OCI-LY3 (cell line): ENCODE results near the gene ZNF333.

ENCODE experiments used
- H2AFZ ChIP-seq: fragments of 200-600, 300-600 bp; shearing (Covaris generic); 2 replicates; pipeline ENCODE4 v1.6.0; 2014; ENCODE audit warnings: antibody characterized with exemption, low read depth, low read length
- H3K27ac ChIP-seq: fragments of 200-600, 300-600 bp; sonication (generic); 2 replicates; pipeline ENCODE4 v1.5.1; 2014; ENCODE audit warnings: mild to moderate bottlenecking, low read length, moderate library complexity, mixed read lengths
- H3K27me3 ChIP-seq: fragments of 200-600, 300-600 bp; sonication (generic); 2 replicates; pipeline ENCODE4 v1.6.1; 2014; ENCODE audit warnings: low read depth, low read length, mixed read lengths
- H3K36me3 ChIP-seq: fragments of 200-600, 300-600 bp; sonication (generic); replicated peaks from 2 replicates; pipeline ENCODE3; 2014; ENCODE audit warnings: low read depth, low read length, mixed read lengths
- H3K4me1 ChIP-seq: fragments of 300-600, 200-600 bp; sonication (generic); 2 replicates; pipeline ENCODE4 v1.6.1; 2014; ENCODE audit warnings: low read length, mixed read lengths
- H3K4me2 ChIP-seq: fragments of 200-600, 300-600 bp; sonication (generic); 2 replicates; pipeline ENCODE4 v1.6.1; 2014; ENCODE audit warnings: low read length, mixed read lengths
- H3K4me3 ChIP-seq: fragments of 300-600, 200-600 bp; sonication (generic); 2 replicates; pipeline ENCODE4 v1.5.1; 2014; ENCODE audit warnings: antibody characterized with exemption, mild to moderate bottlenecking, low read length, moderate library complexity
- H3K79me2 ChIP-seq: fragments of 300-600, 200-600 bp; shearing (Covaris generic); 2 replicates; pipeline ENCODE4 v1.6.1; 2014; ENCODE audit warnings: mild to moderate bottlenecking, low read length, mixed read lengths
- H3K9ac ChIP-seq: fragments of 300-600, 200-600 bp; shearing (Covaris generic); 2 replicates; pipeline ENCODE4 v1.6.0; 2014; ENCODE audit warnings: mild to moderate bottlenecking, low read length, moderate library complexity
- H3K9me3 ChIP-seq: fragments of 200-600, 300-600 bp; shearing (Covaris generic); 2 replicates; pipeline ENCODE4 v1.6.1; 2014; ENCODE audit warnings: low read length, mixed read lengths; ENCODE audit not compliant: insufficient read depth
- H4K20me1 ChIP-seq: fragments of 200-600, 300-600 bp; sonication (generic); 2 replicates; pipeline ENCODE4 v1.6.1; 2016; ENCODE audit warnings: low read length, mixed read lengths; ENCODE audit not compliant: insufficient read depth
- EZH2phosphoT487 ChIP-seq: fragments of 200-600 bp; shearing (Covaris generic); IDR thresholded peaks from 2 replicates; pipeline ENCODE4 v1.6.1; 2018; ENCODE audit warnings: antibody characterized with exemption, mixed run types, low read depth
- TF ChIP-seq, protein P1 (sequence below): fragments of 200-600, 300-600 bp; sonication (generic); IDR thresholded peaks from 2 replicates; pipeline ENCODE4 v1.5.1; 2014; ENCODE audit warnings: antibody characterized with exemption, low read length, low read depth

The ZNF333 gene

DNA sequence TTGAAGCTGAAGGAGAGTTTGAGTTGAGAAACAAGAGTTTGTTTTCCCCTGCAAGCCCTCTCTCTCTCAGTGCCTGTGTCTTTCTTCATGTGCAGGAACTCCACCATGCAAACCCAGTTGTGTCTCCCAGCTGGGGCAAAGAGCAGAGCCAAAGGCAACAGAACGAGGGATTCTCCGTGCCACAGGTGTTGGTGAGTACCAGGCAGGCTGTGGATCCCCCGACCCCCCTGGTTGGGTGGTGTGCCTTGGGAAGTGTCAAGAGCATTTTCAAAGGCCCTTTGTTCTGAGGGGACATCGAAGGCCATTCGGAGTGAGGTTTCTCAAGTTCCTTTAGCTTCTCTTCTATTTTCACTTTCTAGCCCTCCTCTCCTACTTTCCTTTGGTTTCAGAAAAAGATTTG is 5.6 kb downstream of the ZNF333 start:
- H3K36me3 ChIP-seq: peaks cover 24% of the 10 kb centered on the region
- H2AFZ ChIP-seq: no peak overlapping the region

DNA sequence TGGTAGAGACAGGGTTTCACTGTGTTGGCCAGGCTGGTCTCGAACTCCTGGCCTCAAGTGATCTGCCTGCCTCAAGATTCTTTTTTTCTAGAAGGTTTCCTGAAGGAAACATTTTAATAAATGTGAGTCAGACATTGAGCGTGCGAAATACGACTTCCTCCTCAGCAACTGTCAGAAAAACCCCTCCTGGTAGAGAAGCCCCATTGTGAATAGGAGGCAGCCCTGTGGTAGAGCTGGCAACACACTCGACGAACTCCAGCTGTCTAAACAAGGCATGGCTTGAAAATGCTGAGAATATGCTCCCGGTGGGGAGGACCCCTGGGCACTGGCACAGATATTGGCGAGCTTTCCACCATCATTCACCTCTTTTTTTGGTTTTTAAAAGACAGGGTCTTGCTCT is 9.8 kb downstream of the ZNF333 start:
- Histone ChIP-seq H3K9ac (no peak overlapping the region), H2AFZ (no peak overlapping the region), H3K4me3 (no peak overlapping the region), H3K27me3 (no peaks in the 10 kb centered on the region), H3K27ac (no peak overlapping the region), H3K4me1 (no peaks in the 10 kb centered on the region), H3K9me3 (no peaks in the 10 kb centered on the region), H3K79me2 (no peaks in the 10 kb centered on the region), H4K20me1 (no peaks in the 10 kb centered on the region), H3K4me2 (no peak overlapping the region), H3K36me3 (peaks cover 55% of the 10 kb centered on the region)
- TF ChIP-seq EZH2phosphoT487: no peak

More for the DNA sequence above, 5.6 kb downstream of the ZNF333 start:
- Histone ChIP-seq H4K20me1 (no peaks in the 10 kb centered on the region), H3K4me3 (no peak overlapping the region), H3K27me3 (no peaks in the 10 kb centered on the region), H3K79me2 (peaks cover 14% of the 10 kb centered on the region), H3K4me2 (no peak overlapping the region), H3K4me1 (peaks cover 5% of the 10 kb centered on the region; the same call in 1 of the 2 replicates), H3K9me3 (no peaks in the 10 kb centered on the region), H3K27ac (no peak overlapping the region), H3K9ac (no peak overlapping the region)
- TF ChIP-seq EZH2phosphoT487: no peak
- TF ChIP-seq, protein P1, sequence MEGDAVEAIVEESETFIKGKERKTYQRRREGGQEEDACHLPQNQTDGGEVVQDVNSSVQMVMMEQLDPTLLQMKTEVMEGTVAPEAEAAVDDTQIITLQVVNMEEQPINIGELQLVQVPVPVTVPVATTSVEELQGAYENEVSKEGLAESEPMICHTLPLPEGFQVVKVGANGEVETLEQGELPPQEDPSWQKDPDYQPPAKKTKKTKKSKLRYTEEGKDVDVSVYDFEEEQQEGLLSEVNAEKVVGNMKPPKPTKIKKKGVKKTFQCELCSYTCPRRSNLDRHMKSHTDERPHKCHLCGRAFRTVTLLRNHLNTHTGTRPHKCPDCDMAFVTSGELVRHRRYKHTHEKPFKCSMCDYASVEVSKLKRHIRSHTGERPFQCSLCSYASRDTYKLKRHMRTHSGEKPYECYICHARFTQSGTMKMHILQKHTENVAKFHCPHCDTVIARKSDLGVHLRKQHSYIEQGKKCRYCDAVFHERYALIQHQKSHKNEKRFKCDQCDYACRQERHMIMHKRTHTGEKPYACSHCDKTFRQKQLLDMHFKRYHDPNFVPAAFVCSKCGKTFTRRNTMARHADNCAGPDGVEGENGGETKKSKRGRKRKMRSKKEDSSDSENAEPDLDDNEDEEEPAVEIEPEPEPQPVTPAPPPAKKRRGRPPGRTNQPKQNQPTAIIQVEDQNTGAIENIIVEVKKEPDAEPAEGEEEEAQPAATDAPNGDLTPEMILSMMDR: no peak

DNA sequence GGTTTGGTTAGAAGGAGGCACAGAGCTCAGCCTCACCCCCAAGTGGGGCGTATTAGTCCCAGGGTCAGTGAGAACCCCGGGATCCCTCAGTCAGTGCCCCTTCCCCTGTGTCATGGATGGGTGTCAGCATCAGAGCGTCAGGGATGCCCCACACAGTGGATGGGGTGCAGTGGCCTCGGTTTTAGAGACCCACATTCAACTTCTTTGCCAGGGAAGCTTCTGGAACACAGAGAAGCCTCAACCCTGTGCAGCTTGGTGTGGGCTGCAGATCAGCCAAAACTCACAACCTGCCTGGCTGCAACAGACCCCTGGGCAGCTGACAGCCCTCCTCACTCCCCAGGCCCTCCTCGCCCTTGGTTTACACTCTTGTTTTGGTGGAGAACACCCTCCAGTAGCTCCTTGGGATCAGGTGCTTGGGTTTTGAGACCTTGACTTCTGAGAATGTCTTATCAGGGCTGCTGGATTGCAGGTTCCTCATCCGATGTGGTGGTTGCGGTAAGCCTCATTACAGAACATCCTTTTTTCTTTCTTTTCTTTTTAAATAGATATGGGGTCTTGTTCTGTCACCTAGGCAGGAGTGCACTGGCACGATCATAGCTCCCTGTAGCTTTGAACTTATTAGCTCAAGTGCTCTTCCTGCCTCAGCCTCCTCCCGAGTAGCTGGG is 11.0 kb downstream of the ZNF333 start:
- Histone ChIP-seq H3K4me3 (no peak overlapping the region), H3K79me2 (no peaks in the 10 kb centered on the region), H4K20me1 (no peaks in the 10 kb centered on the region), H2AFZ (no peak overlapping the region), H3K9ac (no peak overlapping the region), H3K27me3 (no peaks in the 10 kb centered on the region), H3K27ac (no peak overlapping the region), H3K36me3 (peaks cover 54% of the 10 kb centered on the region), H3K4me2 (no peak overlapping the region), H3K9me3 (no peaks in the 10 kb centered on the region), H3K4me1 (no peaks in the 10 kb centered on the region)
- TF ChIP-seq, protein P1: no peak

DNA sequence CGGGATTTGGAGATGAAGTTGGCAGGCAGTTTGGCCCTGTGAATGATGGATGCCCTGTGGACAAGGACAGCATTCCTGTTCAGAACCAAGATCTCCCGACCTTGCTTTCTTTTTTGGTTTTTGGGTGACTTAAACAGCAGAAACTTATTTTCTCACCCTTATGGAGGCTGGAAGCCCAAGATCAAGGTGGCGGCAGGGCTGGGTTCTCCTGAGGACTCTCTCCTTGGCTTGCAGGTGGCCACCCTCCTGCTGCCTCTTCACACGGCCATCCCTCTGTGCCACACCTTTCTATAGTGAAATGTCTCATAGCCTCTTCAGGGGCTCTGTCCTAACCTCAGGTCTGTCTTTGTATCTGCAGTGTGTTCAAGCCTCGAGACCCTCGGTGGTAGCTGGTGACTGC is 14.0 kb downstream of the ZNF333 start:
- no peaks in the 10 kb centered on the region for H4K20me1 ChIP-seq
- H3K9ac ChIP-seq: no peak overlapping the region
- no peak overlapping the region for H2AFZ ChIP-seq
- no peak overlapping the region for H3K4me3 ChIP-seq
- no peaks in the 10 kb centered on the region for H3K27me3 ChIP-seq
- no peaks in the 10 kb centered on the region for H3K4me1 ChIP-seq
- TF ChIP-seq, protein P1: no peak
- TF ChIP-seq EZH2phosphoT487: no peak
- no peaks in the 10 kb centered on the region for H3K9me3 ChIP-seq
- no peaks in the 10 kb centered on the region for H3K79me2 ChIP-seq
- no peak overlapping the region for H3K27ac ChIP-seq
- H3K36me3 ChIP-seq: peaks cover 59% of the 10 kb centered on the region
- no peak overlapping the region for H3K4me2 ChIP-seq

DNA sequence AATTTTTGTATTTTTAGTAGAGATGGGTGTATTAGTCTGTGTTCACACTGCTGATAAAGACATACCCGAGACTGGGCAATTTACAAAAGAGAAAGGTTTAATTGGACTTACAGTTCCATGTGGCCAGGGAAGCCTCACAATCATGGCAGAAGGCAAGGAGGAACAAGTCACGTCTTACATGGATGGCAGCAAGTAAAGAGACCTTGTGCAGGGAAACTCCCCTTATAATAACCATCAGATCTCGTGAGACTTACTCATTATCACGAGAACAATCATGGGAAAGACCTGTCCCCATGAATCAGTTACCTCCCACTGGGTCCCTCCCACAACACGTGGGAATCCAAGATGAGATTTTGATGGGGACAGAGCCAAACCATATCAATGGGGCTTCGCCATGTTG is 14.6 kb downstream of the ZNF333 start:
- Histone ChIP-seq H3K4me3 (no peak overlapping the region), H3K9me3 (no peaks in the 10 kb centered on the region), H3K9ac (no peak overlapping the region), H3K4me1 (no peaks in the 10 kb centered on the region), H3K27ac (no peak overlapping the region), H4K20me1 (no peaks in the 10 kb centered on the region), H3K27me3 (no peaks in the 10 kb centered on the region), H3K4me2 (no peak overlapping the region), H3K79me2 (no peaks in the 10 kb centered on the region), H2AFZ (no peak overlapping the region), H3K36me3 (peaks cover 61% of the 10 kb centered on the region)
- TF ChIP-seq, protein P1: no peak
- TF ChIP-seq EZH2phosphoT487: no peak
